Frontal cortex (tissue), 4 donors: ENCODE measurements around the gene CADM1. TPM values are rescaled to one million over a fixed set of nuclear protein-coding genes. Genes with fewer than 3 reads are reported as not detected.

ENCODE experiments used
- DNase-seq, 2 donors: peaks; one replicate each; pipeline ENCODE4 v3.0.0; 2012; ENCODE audit warnings: low spot score in 2 of 2
- FAIRE-seq: peaks from 2 replicates; lab custom pipeline; 2012; peaks lifted over from hg19 to GRCh38; lab: Jason Lieb, UNC
- total RNA-seq: library from RNA; depleted of rRNA; stranded (reverse); fragments of >200 nt; gene quantifications from one replicate; pipeline ENCODE4 v1.2.3, GENCODE V29; 2014
- donor health status: control.
- donor health status: control.
- donor health status: control.

Gene CADM1
- 195 TPM for total RNA-seq

- peak; percentile 92 to 94 for DNase-seq
- no peak for FAIRE-seq
Measured at GRCh38 chr11:115504276-115505158, at the start of gene CADM1. TSS of gene CADM1 (minus strand) at chr11:115504415.

- FAIRE-seq (no peak), DNase-seq (no peak)
Measured at GRCh38 chr11:115552773-115553438, 48.7 kb upstream of the CADM1 start.

GRCh38 chr11:115552151-115552772, 48.0 kb upstream of the CADM1 start:
- FAIRE-seq, result no peak
- no peak for DNase-seq

GRCh38 chr11:115550291-115551059, 46.3 kb upstream of the CADM1 start:
- FAIRE-seq (no peak), DNase-seq (no peak)

GRCh38 chr11:115548878-115549528, 44.8 kb upstream of the CADM1 start:
- no peak for FAIRE-seq
- DNase-seq, result no peak

GRCh38 chr11:115545581-115546210, 41.5 kb upstream of the CADM1 start:
- DNase-seq (no peak), FAIRE-seq (no peak)

GRCh38 chr11:115544422-115544948, 40.3 kb upstream of the CADM1 start:
- DNase-seq (no peak), FAIRE-seq (no peak)

- DNase-seq (no peak), FAIRE-seq (no peak)
Measured at GRCh38 chr11:115541518-115541917, 37.3 kb upstream of the CADM1 start.

GRCh38 chr11:115539844-115540243, 35.6 kb upstream of the CADM1 start:
- FAIRE-seq (no peak), DNase-seq (no peak)

GRCh38 chr11:115535781-115536180, 31.6 kb upstream of the CADM1 start:
- DNase-seq, result no peak
- no peak for FAIRE-seq

- FAIRE-seq, result no peak
Measured at GRCh38 chr11:115530752-115531151, 26.5 kb upstream of the CADM1 start.

GRCh38 chr11:115528225-115528624, 24.0 kb upstream of the CADM1 start:
- FAIRE-seq, result no peak

More at GRCh38 chr11:115530752-115531151, 26.5 kb upstream of the CADM1 start:
- DNase-seq, result no peak

GRCh38 chr11:115527534-115528125, 23.4 kb upstream of the CADM1 start:
- DNase-seq, result no peak
- no peak for FAIRE-seq

More at GRCh38 chr11:115528225-115528624, 24.0 kb upstream of the CADM1 start:
- no peak for DNase-seq

- DNase-seq (no peak), FAIRE-seq (no peak)
Measured at GRCh38 chr11:115525531-115526006, 21.4 kb upstream of the CADM1 start.

GRCh38 chr11:115524572-115524971, 20.4 kb upstream of the CADM1 start:
- no peak for FAIRE-seq

GRCh38 chr11:115523727-115524399, 19.6 kb upstream of the CADM1 start:
- DNase-seq (no peak), FAIRE-seq (no peak)

More at GRCh38 chr11:115524572-115524971, 20.4 kb upstream of the CADM1 start:
- DNase-seq, result no peak

- FAIRE-seq (no peak), DNase-seq (no peak)
Measured at GRCh38 chr11:115522302-115522701, 18.1 kb upstream of the CADM1 start.

- FAIRE-seq (no peak), DNase-seq (no peak)
Measured at GRCh38 chr11:115521825-115522224, 17.6 kb upstream of the CADM1 start.
